T47D (cell line): ENCODE measurements around the gene IRX3.
A peak's percentile ranks its signal among the peaks of the same experiment; 100 is the strongest.

Source experiments
- DNase-seq, 2 experiments: peaks; one replicate each; pipeline versions ENCODE4 v3.0.0 to v3.0.0-alpha.2; 2011 to 2012; ENCODE audit warnings: low read depth in 1 of 2, low spot score in 1 of 2
- JUND ChIP-seq: IDR thresholded peaks from 2 replicates; pipeline ENCODE4 v1.6.1; 2012; ENCODE audit warnings: low read depth
- in situ Hi-C: cut with HindIII; loops from 2 replicates; pipeline ENCODE4 v1.10.0; 2016; ENCODE audit warnings: low sequenced_read_pairs, low pct_unique_long_range_greater_than_20kb

The IRX3 gene

DNA sequence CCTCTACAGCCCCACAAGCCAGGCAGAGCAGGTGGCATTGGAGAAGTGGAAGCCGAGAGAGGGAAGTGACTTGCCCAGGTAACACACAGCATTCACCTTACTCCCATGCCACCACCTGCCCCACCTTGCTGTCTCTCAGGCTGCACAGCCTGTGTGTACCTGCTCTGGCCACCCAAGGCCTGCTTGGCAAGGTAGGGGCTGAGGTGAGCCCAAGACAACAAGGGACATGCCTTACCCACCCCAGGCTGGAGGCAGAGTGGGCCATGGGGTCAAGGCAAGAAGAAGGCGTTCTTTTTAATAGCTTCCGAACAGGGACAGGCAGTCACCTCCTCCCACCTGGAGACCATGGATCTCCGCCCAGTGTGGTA is 40.1 kb downstream of the IRX3 start:
- in situ Hi-C loops: no loop called here
- no peak for TF ChIP-seq JUND
- DNase-seq: no peak

DNA sequence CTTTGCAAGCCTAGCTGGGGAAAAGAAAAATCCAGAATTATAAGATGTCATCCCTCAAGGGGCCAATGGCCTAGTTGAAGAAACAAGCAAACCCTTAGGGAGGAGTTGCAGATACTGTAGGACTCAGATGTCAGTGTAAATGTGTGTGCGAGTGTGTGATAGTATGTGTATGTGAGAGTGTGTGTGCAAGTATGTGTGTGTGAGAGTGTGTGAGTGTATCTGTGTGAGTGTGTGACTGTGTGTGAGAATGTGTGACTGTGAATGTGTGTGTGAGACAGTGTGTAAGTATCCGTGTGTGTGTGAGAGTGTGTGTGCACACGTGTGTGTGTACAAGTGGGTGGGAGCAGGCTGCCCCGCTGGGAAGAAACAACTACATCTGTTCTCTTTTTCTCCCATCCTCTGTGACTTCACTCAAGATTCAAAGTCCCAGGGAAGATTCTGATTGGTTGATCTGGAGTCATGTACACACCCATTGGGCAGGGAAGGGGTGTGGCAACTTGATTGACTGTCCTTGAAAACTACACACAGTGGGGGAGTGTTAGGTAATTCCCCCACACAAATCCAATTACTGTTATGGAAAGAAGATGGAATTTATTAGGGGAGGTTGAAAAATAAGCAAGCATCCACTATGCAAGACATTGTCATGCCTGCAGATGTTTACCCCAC is 40.7 kb downstream of the IRX3 start:
- in situ Hi-C loops: no loop called here
- no peak for TF ChIP-seq JUND
- DNase-seq: peak in 1 of 2 experiments; percentile 20

DNA sequence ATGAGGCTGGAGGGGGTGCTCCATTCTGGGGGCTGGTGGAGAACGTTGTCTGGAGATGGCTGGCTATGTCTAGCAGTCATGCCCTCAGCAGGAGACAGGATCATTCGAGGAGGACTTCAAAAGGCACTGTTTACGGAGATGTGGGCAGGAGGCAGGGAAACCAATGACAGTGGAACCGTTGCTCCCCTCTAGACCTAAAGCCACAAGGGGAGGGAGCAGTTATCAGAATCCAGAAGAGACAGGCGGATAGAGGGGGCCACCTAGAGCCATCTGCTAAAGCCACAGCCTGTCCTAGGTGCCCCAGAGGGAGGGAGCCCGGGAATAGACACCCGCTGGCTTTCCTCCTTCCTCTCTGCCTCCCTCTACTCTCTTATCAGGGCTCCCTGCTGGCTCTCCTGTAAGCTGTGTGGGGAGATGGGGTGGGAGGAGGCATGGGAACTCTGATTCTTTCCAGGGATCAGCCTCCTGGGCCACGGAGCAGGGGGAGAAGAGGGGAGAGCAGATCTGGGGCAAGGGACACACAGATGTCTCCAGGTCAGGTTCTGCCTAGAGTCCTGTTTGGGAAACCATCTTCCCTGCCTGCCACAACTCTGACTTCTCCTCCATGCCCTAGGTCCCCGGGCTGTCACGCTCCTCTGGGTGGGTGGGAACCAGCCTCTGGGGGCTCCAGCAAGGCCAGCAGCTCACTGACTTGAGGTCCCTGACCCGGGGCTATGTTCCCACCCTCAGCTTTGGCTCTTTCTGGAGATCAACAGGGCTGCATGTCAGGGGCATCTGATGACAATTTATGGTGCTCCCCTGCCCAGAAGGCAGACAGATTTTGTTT is 42.3 kb downstream of the IRX3 start:
- no peak for TF ChIP-seq JUND

DNA sequence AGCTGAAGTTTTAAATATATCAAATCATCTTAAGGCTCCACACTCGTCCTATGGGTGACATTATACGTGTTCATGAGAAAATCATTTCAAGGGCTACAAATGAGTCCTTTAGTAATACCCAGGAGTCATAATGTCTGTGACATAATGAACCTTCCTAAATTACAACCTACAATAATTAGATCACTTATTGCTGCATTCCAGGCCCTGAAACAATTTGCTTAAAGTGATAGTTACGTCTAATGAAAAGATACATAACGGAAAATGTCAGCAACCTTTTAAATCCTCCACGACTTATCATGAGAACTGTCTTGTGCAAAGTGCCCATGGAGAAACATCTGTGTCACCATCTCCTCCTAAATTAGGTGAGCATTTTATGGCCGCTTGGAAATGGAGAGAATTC is 43.4 kb downstream of the IRX3 start:
- in situ Hi-C loops: no loop called here
- no peak for DNase-seq
- no peak for TF ChIP-seq JUND

More for the DNA sequence above, 42.3 kb downstream of the IRX3 start:
- no peak for DNase-seq
- in situ Hi-C loops: no loop called here

DNA sequence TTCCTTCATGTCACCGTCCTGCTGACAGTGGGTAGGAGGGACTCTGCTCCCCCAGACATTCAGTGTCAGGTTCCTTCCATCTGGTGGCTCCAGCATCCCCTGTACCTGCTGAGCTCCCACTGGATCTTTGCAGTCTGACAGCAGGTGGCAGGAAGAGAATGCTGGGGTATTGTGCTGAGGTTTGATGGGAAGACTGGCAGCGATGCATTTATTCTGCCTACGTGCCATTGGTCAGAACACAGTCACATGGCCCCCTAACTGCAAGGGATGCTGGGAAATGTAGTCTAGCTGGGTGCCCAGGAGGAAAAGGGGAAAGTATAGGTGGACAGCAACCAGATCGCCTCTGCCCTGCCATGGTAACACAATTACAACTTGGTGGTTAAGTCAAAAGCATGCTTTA is 44.4 kb downstream of the IRX3 start:
- peak in 1 of 2 experiments; percentile 73 for DNase-seq
- in situ Hi-C loops: no loop called here
- TF ChIP-seq JUND: no peak

DNA sequence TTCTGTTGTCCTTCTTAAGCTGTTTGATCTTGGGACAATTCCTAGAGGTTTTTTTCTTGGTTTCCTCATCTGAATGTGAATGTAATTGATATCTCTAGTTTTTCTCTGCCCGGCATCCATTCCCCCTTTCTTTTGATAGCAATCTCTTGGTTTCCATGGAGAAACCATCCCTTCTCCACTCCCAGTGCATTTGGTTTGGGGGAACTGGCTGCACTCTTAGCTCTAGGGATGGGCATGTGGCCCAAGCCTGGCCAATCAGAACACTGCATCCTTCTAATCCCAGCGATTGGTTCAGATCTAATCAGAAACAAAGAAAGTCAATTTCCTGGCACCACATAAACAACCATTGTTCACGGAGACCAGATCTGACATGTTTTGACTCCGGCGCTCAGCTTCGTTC is 45.1 kb downstream of the IRX3 start:
- DNase-seq: no peak
- in situ Hi-C loops: no loop called here
- TF ChIP-seq JUND: no peak

DNA sequence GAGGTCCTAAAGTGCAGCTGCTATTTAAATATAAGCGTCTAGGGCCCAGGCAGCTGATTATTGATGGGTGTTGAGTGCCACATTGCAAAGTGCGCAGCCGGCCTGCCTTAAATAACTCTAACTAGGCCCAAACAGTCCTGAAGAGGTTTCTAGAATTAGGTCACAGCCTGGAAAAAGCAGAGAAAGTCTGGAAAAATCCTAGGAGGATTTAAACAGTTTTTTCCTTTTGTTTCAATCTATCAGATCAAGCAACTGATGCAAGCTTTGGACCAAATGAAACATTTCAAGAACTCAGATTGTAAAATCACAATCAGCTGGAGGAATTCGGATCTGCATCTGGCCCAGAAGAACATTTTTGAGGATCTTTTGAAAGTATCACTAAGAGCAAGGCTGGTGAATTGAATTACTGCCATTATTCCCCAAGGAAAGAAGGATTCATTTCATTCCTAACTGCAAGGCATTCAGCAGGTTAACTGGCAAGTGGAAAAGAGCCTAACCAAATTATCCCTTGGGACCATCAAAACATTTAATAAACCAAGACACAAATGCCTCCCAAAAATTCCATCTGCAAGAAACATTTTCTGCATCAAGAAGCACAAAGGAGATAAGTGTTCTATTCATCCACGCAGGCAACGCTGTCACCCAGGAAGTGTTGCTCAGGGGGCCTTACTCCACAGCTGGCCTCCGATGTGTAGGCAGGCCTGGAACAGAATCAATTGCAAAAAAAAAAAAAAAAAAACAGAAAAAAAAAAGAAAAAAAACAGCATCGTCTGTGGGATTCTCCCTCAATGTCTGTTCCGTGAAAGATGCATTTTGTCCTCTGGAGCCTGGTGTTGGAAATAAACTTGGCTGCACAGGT is 46.1 kb downstream of the IRX3 start:
- TF ChIP-seq JUND: no peak
- in situ Hi-C loops: no loop called here
- DNase-seq: no peak

DNA sequence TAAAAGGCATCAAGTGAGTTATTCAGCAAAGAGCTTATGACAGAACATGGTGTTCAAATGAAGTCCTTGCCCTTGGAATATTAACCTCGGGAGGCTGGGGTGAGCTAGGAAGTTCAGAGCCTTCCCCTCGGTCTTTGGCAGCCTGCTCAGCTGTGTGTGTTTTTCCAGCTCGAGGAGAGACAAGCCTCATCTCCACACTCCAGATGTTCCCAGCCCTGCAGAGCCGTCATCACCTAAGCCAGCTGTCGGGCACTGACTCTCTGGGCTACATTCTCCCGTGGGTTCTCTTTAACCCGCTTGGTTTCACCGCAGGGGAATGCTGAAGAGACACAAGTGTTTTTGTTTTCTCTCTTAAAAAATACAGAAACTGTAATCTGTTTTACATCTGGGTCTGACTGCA is 47.1 kb downstream of the IRX3 start:
- no peak for DNase-seq
- in situ Hi-C loops: no loop called here
- no peak for TF ChIP-seq JUND

DNA sequence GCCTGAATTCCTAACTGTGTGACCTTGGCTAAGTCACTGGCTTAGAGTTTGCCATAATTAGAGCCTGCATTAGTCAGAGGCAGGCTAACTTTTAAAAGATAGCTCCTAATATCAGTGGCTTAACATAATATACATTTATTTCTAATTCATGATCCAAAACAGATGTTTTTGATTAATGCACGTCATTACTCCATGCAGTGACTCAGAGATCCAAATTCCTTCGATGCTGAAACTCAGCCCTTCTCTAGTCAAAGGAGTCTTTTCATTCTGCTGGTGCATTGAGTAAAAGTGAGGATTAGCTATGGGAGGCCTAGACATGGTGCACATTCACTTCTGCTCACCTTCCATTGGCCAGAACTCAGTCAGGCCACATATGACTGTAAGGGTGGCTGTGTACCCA is 49.8 kb downstream of the IRX3 start:
- no peak for TF ChIP-seq JUND
- no peak for DNase-seq
- in situ Hi-C loops: no loop called here

DNA sequence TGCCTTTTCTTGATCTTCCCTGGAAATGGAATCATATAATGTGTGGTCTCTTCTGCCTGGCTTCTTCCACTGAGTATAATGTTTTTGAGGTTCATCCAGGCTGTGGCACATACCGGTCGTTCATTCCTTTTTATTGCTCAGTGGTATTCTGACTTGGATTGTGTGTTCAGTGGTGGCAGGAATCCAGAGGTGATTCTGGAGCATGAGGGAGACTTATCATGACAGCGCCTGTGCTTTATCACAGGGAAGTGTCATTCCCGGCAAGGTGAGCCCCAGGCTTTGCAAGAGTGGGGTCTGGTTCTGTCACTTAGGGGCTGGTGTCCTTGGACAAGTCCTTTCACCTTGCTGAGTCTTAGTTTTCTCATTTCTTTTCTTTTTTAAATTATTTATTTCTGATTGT is 53.0 kb downstream of the IRX3 start:
- in situ Hi-C loops: no loop called here
- TF ChIP-seq JUND: no peak
- no peak for DNase-seq
